ENCODE results near the gene SCLT1.

Gene SCLT1

DNA sequence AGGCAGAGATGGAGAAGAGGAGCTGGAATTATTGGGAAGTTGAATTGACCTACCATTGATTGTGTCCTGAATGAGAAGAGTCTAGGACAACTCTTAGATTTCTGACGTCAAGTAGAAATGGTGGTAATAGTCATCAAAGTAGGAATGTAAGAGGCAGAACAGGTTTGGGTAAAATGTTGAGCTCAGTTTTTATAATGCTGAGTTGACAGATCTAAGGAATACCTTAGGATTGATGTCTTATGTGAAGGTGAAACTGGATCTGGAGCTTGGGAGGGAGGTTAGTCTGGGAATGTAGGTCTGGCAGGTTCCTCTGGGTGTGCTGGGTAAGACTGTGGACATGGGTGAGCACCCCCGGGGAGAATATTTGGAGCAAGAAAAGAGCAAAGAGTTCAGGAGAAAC is 251.9 kb downstream of the SCLT1 start:
- DNase-seq (ENCODE audit: low read depth in 3 of 3): no peak

DNA sequence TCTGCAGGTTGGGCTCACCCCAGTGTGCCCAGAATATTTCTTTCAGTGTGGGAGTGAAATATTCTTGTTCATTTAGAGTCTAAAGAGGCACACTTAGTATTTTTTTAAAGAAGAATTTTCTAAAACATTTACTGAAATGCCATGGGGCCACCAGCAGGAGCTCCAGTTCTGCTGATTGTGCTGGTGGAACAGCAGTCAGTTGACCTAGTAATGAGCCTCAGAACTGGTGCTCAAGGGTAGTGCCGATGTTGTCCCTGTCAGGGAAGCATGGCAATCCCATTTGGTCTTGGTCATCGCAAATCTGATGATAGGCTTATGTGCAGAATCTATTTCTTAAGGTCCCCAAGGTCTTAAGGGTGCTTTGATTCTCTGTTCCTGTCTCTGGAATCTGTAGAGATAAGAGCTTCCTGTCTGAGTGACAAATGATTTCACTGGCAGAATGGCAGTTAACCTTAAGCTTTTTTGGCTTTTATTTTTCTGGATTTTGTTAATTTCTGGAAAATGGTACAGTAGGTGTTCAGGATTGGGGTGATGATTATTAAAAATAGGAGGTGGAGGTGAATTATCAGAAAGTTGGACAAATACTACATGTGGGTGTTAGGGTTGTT is 252.5 kb downstream of the SCLT1 start:
- no peak for DNase-seq (ENCODE audit: low read depth in 3 of 3)

DNA sequence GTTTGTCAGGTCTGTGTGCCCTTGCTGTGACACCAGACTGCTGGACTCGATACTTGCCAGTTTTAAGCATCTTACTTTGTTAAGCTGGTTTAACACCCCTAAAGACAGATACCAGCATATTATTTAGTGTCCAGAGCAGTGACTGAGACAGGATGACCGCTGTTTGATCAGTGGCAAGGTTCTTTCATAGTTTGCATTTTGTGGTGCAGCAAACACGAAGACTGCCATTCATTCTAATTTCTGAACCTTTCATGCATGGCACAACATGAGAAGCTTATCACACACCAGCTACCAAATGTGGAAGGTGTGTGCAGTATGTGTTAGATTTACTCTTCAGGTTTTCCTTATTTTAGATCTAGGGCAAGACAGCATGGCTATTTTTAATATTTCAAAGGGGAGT is 255.7 kb downstream of the SCLT1 start:
- no peak for DNase-seq (ENCODE audit: low read depth in 3 of 3)

DNA sequence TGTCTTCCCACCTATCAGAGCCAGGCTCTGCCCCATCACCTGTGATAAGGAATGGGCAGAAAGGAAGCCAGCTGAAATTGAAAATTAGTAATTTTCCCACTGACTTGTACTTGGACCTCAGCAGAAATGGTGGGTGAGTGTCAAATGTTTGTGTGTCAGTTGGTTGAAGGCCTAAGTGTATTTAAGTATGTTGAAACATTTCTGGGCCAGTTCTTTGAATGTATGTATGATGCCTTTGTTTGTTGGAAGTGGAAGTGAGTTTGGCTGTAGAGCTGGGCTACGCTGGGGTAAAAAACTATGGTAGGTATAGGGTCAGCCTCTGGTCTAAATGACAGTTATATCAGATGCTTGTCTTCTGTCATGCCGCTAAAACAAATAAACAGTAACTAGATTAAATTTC is 256.1 kb downstream of the SCLT1 start:
- DNase-seq (ENCODE audit: low read depth in 3 of 3): no peak

DNA sequence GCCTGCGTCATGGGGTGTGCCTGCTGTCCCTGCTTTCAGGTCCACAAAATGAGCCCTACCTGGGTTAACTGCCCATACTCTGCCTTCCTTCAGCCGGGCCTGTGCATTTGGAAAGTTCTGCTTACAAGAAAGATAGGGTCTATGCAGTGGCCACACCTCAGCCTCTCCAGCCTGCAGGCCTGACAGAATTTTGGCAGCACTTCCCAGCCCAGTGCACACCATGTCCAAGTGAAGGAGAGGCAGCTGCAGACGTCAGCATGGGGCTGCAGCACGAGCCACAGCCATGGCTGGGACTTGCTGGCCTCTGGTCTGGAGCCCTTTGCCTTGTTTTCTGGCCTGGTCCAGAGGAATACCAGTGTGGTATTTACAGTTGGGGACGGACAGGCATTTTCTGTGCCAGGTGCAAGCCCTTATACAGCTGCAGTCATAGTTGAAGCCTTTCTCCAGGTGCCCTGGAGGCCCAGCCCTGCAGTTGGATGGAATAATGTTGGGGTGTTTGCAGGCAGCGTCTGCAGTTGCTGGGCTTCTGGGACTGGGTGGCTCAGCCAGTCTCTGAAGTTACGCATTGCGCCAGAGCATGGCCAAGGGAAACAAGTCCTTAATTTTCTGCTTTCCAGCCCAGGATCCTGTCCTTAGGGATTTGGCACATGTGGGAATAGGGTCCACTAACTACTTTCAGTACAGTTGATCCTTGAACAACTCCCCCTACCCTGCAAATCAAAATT is 257.7 kb downstream of the SCLT1 start:
- no peak for DNase-seq (ENCODE audit: low read depth in 3 of 3)

All from stimulated activated CD4-positive, alpha-beta T cell treated with anti-CD3 and anti-CD28 coated beads, TNF-alpha, amount 100 ng/mL, for 48 hours (primary cell).